ENCODE data around the gene C12orf50. TPM values are rescaled to one million over a fixed set of nuclear protein-coding genes. Genes with fewer than 3 reads are reported as not detected.

C12orf50 gene
- total and polyA plus RNA-seq, 2 experiments from 2014 or later = 0.03 TPM; not detected in 1

DNA sequence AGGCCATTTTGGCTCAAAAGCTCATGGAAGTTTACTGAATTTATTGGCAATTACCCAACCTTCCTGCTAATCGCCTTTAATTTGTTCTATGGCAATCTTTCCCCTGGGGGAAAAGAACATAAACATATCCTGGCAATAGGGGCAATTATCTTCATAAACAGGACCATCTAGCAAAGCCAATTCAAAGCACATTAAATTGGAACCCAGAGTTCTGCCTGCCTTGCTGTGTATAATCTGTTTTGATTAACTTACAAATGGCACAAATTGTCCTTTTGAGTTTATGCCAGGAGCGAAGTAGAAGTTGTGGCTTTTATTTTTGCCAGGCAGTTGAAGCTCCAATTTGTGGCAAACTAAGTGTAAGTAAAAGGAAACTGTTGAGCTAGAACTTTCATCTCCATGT lies 68.6 kb downstream of the C12orf50 start:
- no peaks in the 10 kb centered on the region for H4K20me1 ChIP-seq (replicated peaks; ENCODE audit: insufficient read depth)
- H3K4me3 Mint-ChIP-seq = no peak overlapping the region
- no peak overlapping the region for H3K4me2 ChIP-seq
- no peak overlapping the region for H2AFZ ChIP-seq
- TF ChIP-seq POLR2AphosphoS5 (IDR thresholded peaks at IDR 0.05; ENCODE audit: low read depth) (no peak), CREB1 (CRISPR knock-in tag; IDR thresholded peaks at IDR 0.05; ENCODE audit: low read depth) (no peak), ZNF331 (CRISPR knock-in tag; IDR thresholded peaks at IDR 0.05; ENCODE audit: low read depth) (no peak), STAT1 (IDR thresholded peaks at IDR 0.05; ENCODE audit: unreplicated experiment) (no peak), EZH2phosphoT487 (IDR thresholded peaks at IDR 0.05; ENCODE audit: unreplicated experiment) (no peak), NANOG (IDR thresholded peaks at IDR 0.05; ENCODE audit: borderline replicate concordance) (no peak), ZNF114 (CRISPR knock-in tag; IDR thresholded peaks at IDR 0.05) (no peak), EZH2 (IDR thresholded peaks at IDR 0.05; ENCODE audit: low read depth, unreplicated experiment) (no peak), JUNB (IDR thresholded peaks at IDR 0.05; ENCODE audit: unreplicated experiment) (no peak)
- TF ChIP-seq, protein P1, sequence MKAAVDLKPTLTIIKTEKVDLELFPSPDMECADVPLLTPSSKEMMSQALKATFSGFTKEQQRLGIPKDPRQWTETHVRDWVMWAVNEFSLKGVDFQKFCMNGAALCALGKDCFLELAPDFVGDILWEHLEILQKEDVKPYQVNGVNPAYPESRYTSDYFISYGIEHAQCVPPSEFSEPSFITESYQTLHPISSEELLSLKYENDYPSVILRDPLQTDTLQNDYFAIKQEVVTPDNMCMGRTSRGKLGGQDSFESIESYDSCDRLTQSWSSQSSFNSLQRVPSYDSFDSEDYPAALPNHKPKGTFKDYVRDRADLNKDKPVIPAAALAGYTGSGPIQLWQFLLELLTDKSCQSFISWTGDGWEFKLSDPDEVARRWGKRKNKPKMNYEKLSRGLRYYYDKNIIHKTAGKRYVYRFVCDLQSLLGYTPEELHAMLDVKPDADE (IDR thresholded peaks at IDR 0.05) = no peak
- TF ChIP-seq, protein P2, sequence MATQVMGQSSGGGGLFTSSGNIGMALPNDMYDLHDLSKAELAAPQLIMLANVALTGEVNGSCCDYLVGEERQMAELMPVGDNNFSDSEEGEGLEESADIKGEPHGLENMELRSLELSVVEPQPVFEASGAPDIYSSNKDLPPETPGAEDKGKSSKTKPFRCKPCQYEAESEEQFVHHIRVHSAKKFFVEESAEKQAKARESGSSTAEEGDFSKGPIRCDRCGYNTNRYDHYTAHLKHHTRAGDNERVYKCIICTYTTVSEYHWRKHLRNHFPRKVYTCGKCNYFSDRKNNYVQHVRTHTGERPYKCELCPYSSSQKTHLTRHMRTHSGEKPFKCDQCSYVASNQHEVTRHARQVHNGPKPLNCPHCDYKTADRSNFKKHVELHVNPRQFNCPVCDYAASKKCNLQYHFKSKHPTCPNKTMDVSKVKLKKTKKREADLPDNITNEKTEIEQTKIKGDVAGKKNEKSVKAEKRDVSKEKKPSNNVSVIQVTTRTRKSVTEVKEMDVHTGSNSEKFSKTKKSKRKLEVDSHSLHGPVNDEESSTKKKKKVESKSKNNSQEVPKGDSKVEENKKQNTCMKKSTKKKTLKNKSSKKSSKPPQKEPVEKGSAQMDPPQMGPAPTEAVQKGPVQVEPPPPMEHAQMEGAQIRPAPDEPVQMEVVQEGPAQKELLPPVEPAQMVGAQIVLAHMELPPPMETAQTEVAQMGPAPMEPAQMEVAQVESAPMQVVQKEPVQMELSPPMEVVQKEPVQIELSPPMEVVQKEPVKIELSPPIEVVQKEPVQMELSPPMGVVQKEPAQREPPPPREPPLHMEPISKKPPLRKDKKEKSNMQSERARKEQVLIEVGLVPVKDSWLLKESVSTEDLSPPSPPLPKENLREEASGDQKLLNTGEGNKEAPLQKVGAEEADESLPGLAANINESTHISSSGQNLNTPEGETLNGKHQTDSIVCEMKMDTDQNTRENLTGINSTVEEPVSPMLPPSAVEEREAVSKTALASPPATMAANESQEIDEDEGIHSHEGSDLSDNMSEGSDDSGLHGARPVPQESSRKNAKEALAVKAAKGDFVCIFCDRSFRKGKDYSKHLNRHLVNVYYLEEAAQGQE (IDR thresholded peaks at IDR 0.05; ENCODE audit: unreplicated experiment) = no peak
- TF ChIP-seq, protein P3, sequence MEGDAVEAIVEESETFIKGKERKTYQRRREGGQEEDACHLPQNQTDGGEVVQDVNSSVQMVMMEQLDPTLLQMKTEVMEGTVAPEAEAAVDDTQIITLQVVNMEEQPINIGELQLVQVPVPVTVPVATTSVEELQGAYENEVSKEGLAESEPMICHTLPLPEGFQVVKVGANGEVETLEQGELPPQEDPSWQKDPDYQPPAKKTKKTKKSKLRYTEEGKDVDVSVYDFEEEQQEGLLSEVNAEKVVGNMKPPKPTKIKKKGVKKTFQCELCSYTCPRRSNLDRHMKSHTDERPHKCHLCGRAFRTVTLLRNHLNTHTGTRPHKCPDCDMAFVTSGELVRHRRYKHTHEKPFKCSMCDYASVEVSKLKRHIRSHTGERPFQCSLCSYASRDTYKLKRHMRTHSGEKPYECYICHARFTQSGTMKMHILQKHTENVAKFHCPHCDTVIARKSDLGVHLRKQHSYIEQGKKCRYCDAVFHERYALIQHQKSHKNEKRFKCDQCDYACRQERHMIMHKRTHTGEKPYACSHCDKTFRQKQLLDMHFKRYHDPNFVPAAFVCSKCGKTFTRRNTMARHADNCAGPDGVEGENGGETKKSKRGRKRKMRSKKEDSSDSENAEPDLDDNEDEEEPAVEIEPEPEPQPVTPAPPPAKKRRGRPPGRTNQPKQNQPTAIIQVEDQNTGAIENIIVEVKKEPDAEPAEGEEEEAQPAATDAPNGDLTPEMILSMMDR (conservative IDR thresholded peaks at IDR 0.05; ENCODE audit: low read depth in 2 of 2) = no peak
- TF ChIP-seq, protein P4, sequence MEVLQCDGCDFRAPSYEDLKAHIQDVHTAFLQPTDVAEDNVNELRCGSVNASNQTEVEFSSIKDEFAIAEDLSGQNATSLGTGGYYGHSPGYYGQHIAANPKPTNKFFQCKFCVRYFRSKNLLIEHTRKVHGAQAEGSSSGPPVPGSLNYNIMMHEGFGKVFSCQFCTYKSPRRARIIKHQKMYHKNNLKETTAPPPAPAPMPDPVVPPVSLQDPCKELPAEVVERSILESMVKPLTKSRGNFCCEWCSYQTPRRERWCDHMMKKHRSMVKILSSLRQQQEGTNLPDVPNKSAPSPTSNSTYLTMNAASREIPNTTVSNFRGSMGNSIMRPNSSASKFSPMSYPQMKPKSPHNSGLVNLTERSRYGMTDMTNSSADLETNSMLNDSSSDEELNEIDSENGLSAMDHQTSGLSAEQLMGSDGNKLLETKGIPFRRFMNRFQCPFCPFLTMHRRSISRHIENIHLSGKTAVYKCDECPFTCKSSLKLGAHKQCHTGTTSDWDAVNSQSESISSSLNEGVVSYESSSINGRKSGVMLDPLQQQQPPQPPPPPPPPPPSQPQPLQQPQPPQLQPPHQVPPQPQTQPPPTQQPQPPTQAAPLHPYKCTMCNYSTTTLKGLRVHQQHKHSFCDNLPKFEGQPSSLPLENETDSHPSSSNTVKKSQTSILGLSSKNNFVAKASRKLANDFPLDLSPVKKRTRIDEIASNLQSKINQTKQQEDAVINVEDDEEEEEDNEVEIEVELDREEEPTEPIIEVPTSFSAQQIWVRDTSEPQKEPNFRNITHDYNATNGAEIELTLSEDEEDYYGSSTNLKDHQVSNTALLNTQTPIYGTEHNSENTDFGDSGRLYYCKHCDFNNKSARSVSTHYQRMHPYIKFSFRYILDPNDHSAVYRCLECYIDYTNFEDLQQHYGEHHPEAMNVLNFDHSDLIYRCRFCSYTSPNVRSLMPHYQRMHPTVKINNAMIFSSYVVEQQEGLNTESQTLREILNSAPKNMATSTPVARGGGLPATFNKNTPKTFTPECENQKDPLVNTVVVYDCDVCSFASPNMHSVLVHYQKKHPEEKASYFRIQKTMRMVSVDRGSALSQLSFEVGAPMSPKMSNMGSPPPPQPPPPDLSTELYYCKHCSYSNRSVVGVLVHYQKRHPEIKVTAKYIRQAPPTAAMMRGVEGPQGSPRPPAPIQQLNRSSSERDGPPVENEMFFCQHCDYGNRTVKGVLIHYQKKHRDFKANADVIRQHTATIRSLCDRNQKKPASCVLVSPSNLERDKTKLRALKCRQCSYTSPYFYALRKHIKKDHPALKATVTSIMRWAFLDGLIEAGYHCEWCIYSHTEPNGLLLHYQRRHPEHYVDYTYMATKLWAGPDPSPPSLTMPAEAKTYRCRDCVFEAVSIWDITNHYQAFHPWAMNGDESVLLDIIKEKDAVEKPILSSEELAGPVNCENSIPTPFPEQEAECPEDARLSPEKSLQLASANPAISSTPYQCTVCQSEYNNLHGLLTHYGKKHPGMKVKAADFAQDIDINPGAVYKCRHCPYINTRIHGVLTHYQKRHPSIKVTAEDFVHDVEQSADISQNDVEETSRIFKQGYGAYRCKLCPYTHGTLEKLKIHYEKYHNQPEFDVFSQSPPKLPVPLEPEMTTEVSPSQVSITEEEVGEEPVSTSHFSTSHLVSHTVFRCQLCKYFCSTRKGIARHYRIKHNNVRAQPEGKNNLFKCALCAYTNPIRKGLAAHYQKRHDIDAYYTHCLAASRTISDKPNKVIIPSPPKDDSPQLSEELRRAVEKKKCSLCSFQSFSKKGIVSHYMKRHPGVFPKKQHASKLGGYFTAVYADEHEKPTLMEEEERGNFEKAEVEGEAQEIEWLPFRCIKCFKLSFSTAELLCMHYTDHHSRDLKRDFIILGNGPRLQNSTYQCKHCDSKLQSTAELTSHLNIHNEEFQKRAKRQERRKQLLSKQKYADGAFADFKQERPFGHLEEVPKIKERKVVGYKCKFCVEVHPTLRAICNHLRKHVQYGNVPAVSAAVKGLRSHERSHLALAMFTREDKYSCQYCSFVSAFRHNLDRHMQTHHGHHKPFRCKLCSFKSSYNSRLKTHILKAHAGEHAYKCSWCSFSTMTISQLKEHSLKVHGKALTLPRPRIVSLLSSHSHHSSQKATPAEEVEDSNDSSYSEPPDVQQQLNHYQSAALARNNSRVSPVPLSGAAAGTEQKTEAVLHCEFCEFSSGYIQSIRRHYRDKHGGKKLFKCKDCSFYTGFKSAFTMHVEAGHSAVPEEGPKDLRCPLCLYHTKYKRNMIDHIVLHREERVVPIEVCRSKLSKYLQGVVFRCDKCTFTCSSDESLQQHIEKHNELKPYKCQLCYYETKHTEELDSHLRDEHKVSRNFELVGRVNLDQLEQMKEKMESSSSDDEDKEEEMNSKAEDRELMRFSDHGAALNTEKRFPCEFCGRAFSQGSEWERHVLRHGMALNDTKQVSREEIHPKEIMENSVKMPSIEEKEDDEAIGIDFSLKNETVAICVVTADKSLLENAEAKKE (CRISPR knock-in tag; IDR thresholded peaks at IDR 0.05) = no peak
- H3K4me1 ChIP-seq (ENCODE audit: insufficient read depth) = no peaks in the 10 kb centered on the region
- H3K9me3 Mint-ChIP-seq = no peaks in the 10 kb centered on the region; the same call in 1 of the 3 replicates
- DNase-seq (ENCODE audit: low spot score) = no peak
- H3K79me2 ChIP-seq (replicated peaks; ENCODE audit: insufficient read depth) = no peaks in the 10 kb centered on the region
- no peaks in the 10 kb centered on the region for H3K4me1 Mint-ChIP-seq
- no peak overlapping the region for H3K4me3 ChIP-seq
- no peaks in the 10 kb centered on the region for H3K36me3 Mint-ChIP-seq (ENCODE audit: low read depth)
- H3K27ac Mint-ChIP-seq = no peak overlapping the region
- ATAC-seq = no peak
- H3K27me3 ChIP-seq (ENCODE audit: insufficient read depth) = no peaks in the 10 kb centered on the region
- no peaks in the 10 kb centered on the region for H3K9me2 ChIP-seq (ENCODE audit: insufficient read depth)
- no peaks in the 10 kb centered on the region for H3K36me3 ChIP-seq (ENCODE audit: insufficient read depth)
- H3F3A ChIP-seq (replicated peaks; ENCODE audit: low read depth) = no peaks in the 10 kb centered on the region
- no peak overlapping the region for H3K27ac ChIP-seq (ENCODE audit: low read depth)
- no peaks in the 10 kb centered on the region for H3K27me3 Mint-ChIP-seq (ENCODE audit: insufficient read depth, low read depth, poor library complexity)
